OCI-LY7 (cell line): ENCODE measurements around the gene KRTAP4-3. TPM values are rescaled to one million over a fixed set of nuclear protein-coding genes. Genes with fewer than 3 reads are reported as not detected.
"Not testable (repeated sequence)": the region's sequence is repeated elsewhere in the genome, so short reads cannot be mapped to it uniquely, and the experiment has no call there.

ENCODE experiments used
- BruUV-seq: library from RNA; stranded (reverse); fragments of 400-500 nt; replicated peaks from 2 replicates; lab custom pipeline; 2021; lab: Mats Ljungman, UMichigan
- CTCF ChIA-PET: fragments of 300-600 bp; sonication (Branson Sonifier 250); formaldehyde crosslinking; loops from one replicate; lab custom pipeline; 2022; ENCODE audit warnings: antibody characterized with exemption; ENCODE audit not compliant: unreplicated experiment; lab: Charles Lee
- POLR2A ChIA-PET: fragments of 300-600 bp; sonication (Branson Sonifier 250); formaldehyde crosslinking; loops from one replicate; lab custom pipeline; 2022; ENCODE audit warnings: antibody characterized with exemption; lab: Charles Lee
- DNase-seq: peaks from one replicate; pipeline ENCODE4 v3.0.0-alpha.2; 2015; ENCODE audit warnings: low spot score
- H2AFZ ChIP-seq: fragments of 200-600 bp; sonication (generic), shearing (Covaris generic); 2 replicates; pipeline ENCODE4 v1.6.1; 2014; ENCODE audit warnings: mild to moderate bottlenecking, antibody characterized with exemption, low read length, moderate library complexity
- H3K27ac ChIP-seq: fragments of 200-600 bp; sonication (generic); 2 replicates; pipeline ENCODE4 v1.5.1; 2014; ENCODE audit warnings: mixed run types, low read depth, mild to moderate bottlenecking, moderate library complexity, low read length, inconsistent platforms; ENCODE audit not compliant: poor library complexity, severe bottlenecking
- H3K36me3 ChIP-seq: fragments of 200-600 bp; sonication (generic); 2 replicates; pipeline ENCODE4 v1.6.1; 2014; ENCODE audit warnings: mild to moderate bottlenecking, antibody characterized with exemption, low read length, moderate library complexity, mixed read lengths; ENCODE audit not compliant: insufficient read depth
- H3K4me1 ChIP-seq: fragments of 200-600 bp; sonication (generic); 2 replicates; pipeline ENCODE4 v1.5.1; 2014; ENCODE audit warnings: mild to moderate bottlenecking, low read length; ENCODE audit not compliant: insufficient read depth, poor library complexity, severe bottlenecking
- H3K4me2 ChIP-seq: fragments of 200-600 bp; sonication (generic); 2 replicates; pipeline ENCODE4 v1.6.1; 2014; ENCODE audit warnings: mild to moderate bottlenecking, low read length
- H3K4me3 ChIP-seq: fragments of 200-600 bp; sonication (generic); 2 replicates; pipeline ENCODE4 v1.5.1; 2014; ENCODE audit warnings: mild to moderate bottlenecking, low read depth, low read length; ENCODE audit not compliant: poor library complexity, severe bottlenecking
- H3K79me2 ChIP-seq: fragments of 200-600 bp; sonication (generic); 2 replicates; pipeline ENCODE4 v1.6.1; 2016; ENCODE audit warnings: low read depth, mild to moderate bottlenecking, low read length, moderate library complexity, mixed read lengths; ENCODE audit not compliant: insufficient read depth
- H3K9me2 ChIP-seq: fragments of 200-600 bp; sonication (generic); 2 replicates; pipeline ENCODE4 v1.6.1; 2016; ENCODE audit warnings: mild to moderate bottlenecking, low read length, mixed read lengths; ENCODE audit not compliant: insufficient read depth
- H3K9me3 ChIP-seq: fragments of 200-600 bp; sonication (generic); 2 replicates; pipeline ENCODE4 v1.6.1; 2014; ENCODE audit warnings: mild to moderate bottlenecking, mixed run types, low read length, mixed read lengths
- H4K20me1 ChIP-seq: fragments of 200-600 bp; sonication (generic); 2 replicates; pipeline ENCODE4 v1.6.1; 2014; ENCODE audit warnings: mild to moderate bottlenecking, antibody characterized with exemption, low read length, moderate library complexity, mixed read lengths; ENCODE audit not compliant: insufficient read depth
- EZH2phosphoT487 ChIP-seq: fragments of 200-600 bp; sonication (generic); IDR thresholded peaks from 2 replicates; pipeline ENCODE4 v1.6.1; 2018; ENCODE audit warnings: low read depth, borderline replicate concordance, mild to moderate bottlenecking, mixed run types, antibody characterized with exemption, low read length, moderate library complexity, mixed read lengths
- intact Hi-C: fragments of 100-400 bp; cut with micrococcal nuclease; formaldehyde crosslinking; loops from one replicate; pipeline ENCODE4 v1.10.0; 2022; ENCODE audit not compliant: unreplicated experiment
- total RNA-seq, 2 experiments: library from RNA; depleted of rRNA in 1 of 2; stranded (reverse); fragments of >200 nt in 1 of 2; shearing (Covaris generic) in 1 of 2; gene quantifications; 2 replicates each; pipeline ENCODE4 v1.2.3, GENCODE V29; 2014 to 2022
- TF ChIP-seq, protein P1 (sequence below): fragments of 200-600 bp; sonication (generic); conservative IDR thresholded peaks from 2 replicates; pipeline ENCODE4 v1.5.1; 2014; ENCODE audit warnings: mild to moderate bottlenecking, antibody characterized with exemption, low read length, moderate library complexity, mixed read lengths

The KRTAP4-3 gene
- total RNA-seq, 2 experiments from 2014 or later = not detected

GRCh38 chr17:41149652-41149985, 18.4 kb downstream of the KRTAP4-3 start, which contains the start of gene KRTAP4-5:
KRTAP4-5 (minus strand) TSS chr17:41149825; CDS start chr17:41149767, 58 bp downstream.
- CTCF ChIA-PET = no interaction called here

DNA sequence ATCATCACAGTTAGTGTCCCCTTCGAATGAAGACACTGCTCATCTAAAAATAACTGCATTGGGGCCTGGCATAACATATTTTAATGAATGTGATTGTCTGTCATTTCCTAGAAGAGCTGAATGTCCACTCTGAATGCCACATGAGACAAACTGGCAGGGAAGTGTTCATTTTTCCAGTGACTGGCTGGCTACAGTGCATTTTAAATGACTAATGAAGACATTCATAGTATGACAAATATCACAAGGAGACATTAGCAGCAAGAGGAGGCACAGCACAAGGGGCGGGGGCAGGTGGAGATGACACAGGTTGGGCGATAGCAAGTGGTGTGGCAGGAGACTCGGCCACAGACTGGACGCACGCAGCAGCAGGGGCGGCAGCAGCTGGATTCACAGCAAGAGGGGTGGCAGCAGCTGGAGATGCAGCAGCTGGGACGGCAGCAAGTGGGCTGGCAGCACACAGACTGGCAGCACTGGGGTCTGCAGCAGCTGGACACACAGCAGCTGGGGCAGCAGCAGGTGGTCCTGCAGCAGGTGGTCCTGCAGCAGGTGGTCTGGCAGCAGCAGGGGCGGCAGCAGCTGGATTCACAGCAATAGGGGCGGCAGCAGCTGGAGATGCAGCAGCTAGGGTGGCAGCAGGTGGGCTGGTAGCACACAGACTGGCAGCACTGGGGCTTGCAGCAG, 18.9 kb downstream of the KRTAP4-3 start:
- CTCF ChIA-PET, H3K36me3 ChIP-seq, BruUV-seq, H3K79me2 ChIP-seq, H3K4me2 ChIP-seq, H3K9me2 ChIP-seq, H2AFZ ChIP-seq, POLR2A ChIA-PET, H3K9me3 ChIP-seq, DNase-seq, H4K20me1 ChIP-seq, H3K4me3 ChIP-seq, H3K27ac ChIP-seq, intact Hi-C loops, H3K4me1 ChIP-seq: not testable (repeated sequence)

More at GRCh38 chr17:41149652-41149985, 18.4 kb downstream of the KRTAP4-3 start, which contains the start of gene KRTAP4-5:
- H3K9me2 ChIP-seq = no peaks in the 10 kb centered on the region
- H2AFZ ChIP-seq = no peak within 1 kb of the TSS
- POLR2A ChIA-PET = no interaction called here
- H3K36me3 ChIP-seq = no peaks in the 10 kb centered on the region
- TF ChIP-seq EZH2phosphoT487 = no peak
- TF ChIP-seq, protein P1, sequence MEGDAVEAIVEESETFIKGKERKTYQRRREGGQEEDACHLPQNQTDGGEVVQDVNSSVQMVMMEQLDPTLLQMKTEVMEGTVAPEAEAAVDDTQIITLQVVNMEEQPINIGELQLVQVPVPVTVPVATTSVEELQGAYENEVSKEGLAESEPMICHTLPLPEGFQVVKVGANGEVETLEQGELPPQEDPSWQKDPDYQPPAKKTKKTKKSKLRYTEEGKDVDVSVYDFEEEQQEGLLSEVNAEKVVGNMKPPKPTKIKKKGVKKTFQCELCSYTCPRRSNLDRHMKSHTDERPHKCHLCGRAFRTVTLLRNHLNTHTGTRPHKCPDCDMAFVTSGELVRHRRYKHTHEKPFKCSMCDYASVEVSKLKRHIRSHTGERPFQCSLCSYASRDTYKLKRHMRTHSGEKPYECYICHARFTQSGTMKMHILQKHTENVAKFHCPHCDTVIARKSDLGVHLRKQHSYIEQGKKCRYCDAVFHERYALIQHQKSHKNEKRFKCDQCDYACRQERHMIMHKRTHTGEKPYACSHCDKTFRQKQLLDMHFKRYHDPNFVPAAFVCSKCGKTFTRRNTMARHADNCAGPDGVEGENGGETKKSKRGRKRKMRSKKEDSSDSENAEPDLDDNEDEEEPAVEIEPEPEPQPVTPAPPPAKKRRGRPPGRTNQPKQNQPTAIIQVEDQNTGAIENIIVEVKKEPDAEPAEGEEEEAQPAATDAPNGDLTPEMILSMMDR = no peak
- intact Hi-C loops = no loop called here
- no peak within 1 kb of the TSS for H3K4me3 ChIP-seq
- no peak for DNase-seq
- no TSS peak for BruUV-seq
- H3K79me2 ChIP-seq = no peaks in the 10 kb centered on the region
- no peaks in the 10 kb centered on the region for H4K20me1 ChIP-seq
- H3K4me2 ChIP-seq = no peak within 1 kb of the TSS
- H3K9me3 ChIP-seq = no peaks in the 10 kb centered on the region
- no peak within 1 kb of the TSS for H3K27ac ChIP-seq
- H3K4me1 ChIP-seq = no peaks in the 10 kb centered on the region

DNA sequence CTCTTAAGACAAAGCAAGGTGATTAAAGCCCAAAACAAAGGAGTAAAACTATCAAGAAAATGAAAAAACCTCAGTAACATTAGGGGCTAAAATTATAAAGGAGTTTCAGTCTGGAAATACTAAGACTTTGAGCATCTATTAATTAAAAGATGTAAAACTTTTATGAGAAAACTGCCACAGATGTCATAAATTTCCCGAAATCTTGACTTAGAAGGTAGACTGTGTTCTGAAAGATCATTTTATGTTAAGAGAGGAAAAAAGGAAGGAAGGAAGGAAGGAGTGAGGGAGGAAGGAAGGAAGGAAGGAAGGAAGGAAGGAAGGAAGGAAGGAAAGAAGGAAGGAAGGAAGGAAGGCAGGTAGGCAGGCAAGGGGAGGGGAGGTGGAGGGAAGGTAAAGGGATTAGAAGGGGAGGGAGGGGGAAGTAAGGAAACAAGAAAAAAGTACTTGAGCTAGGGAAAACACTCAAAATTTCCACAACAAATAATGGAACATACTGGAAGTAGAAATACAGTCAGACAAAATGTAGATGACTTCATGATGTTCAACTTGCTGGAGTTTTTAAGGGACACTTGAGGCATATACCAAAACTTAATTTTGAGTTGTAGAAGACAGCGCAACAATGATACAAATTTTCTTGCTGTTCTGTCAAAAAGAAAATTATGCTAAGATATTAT, 20.4 kb downstream of the KRTAP4-3 start:
- Histone ChIP-seq H3K36me3 (no peaks in the 10 kb centered on the region), H3K4me2 (no peak overlapping the region), H3K4me3 (no peak overlapping the region), H3K4me1 (no peaks in the 10 kb centered on the region), H3K9me2 (no peaks in the 10 kb centered on the region), H4K20me1 (no peaks in the 10 kb centered on the region), H2AFZ (no peak overlapping the region), H3K79me2 (no peaks in the 10 kb centered on the region), H3K27ac (no peak overlapping the region), H3K9me3 (no peaks in the 10 kb centered on the region; the same call in 1 of the 2 replicates)
- no peak for DNase-seq
- BruUV-seq = no TSS peak
- TF ChIP-seq, protein P1 = no peak
- TF ChIP-seq EZH2phosphoT487 = no peak
- ChIA-PET POLR2A (interaction anchor here (0.7 kb wide), 1 partner anchor 394 kb away, joined by 3 read pairs; no protein-coding TSS in a partner anchor), CTCF (no interaction called here)
- intact Hi-C loops = no loop called here
